Type B pancreatic cell (in vitro differentiated cells): Measurements from ENCODE around the gene NOP56. TPM values are rescaled to one million over a fixed set of nuclear protein-coding genes. Genes with fewer than 3 reads are reported as not detected.
"Not testable (repeated sequence)": the region's sequence is repeated elsewhere in the genome, so short reads cannot be mapped to it uniquely, and the experiment has no call there.

ENCODE experiments used
- DNase-seq: peaks from one replicate; pipeline ENCODE4 v3.0.0; 2021; ENCODE audit warnings: mixed read lengths; ENCODE audit not compliant: unreplicated experiment; ENCODE audit errors: extremely low spot score
- H3K27ac Mint-ChIP-seq: 2 replicates; pipeline ENCODE4 v1.8.0; 2021; ENCODE audit warnings: mild to moderate bottlenecking, mixed read lengths
- H3K27me3 Mint-ChIP-seq: 2 replicates; pipeline ENCODE4 v1.8.0; 2021; ENCODE audit warnings: mixed read lengths
- H3K36me3 Mint-ChIP-seq: 2 replicates; pipeline ENCODE4 v1.8.0; 2021; ENCODE audit warnings: mixed read lengths
- H3K4me1 Mint-ChIP-seq: one replicate; pipeline ENCODE4 v1.8.0; 2021; ENCODE audit warnings: mixed read lengths; ENCODE audit not compliant: unreplicated experiment
- H3K4me3 Mint-ChIP-seq: 2 replicates; pipeline ENCODE4 v1.8.0; 2021; ENCODE audit warnings: mild to moderate bottlenecking, mixed read lengths
- H3K9me3 Mint-ChIP-seq: 2 replicates; pipeline ENCODE4 v1.8.0; 2021; ENCODE audit warnings: mixed read lengths
- total RNA-seq: library from RNA; stranded (reverse); gene quantifications from 2 replicates; pipeline ENCODE4 v1.2.1, GENCODE V29; 2021; ENCODE audit warnings: low replicate concordance
- TF ChIP-seq, protein P1 (sequence below): fragments of 200-600 bp; sonication (generic); conservative IDR thresholded peaks from 2 replicates; pipeline ENCODE4 v1.5.0; 2021; ENCODE audit warnings: antibody characterized with exemption, mild to moderate bottlenecking

The NOP56 gene
- total RNA-seq, 1 donor from 2014 or later: 364 TPM

DNA sequence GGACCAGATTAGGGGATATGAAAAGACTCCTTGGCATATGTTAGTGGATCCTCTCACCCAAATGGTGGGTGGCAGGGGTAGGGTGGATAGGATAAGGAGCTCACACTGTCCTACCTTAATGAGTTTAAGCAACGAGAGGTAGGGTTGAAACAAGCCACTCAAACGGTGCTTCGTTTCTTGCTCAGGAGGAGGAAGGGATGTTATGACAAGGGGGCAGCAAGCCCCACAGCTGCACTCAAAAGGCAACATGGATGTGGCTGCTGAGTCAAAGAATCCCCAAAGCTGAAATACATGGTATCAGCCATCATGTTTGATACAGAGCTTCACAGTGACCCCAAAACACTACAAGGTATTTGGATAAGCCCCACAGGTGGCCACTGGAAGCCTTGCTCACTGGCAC, 20.0 kb downstream of the NOP56 start:
- Mint-ChIP-seq H3K27ac (no peak overlapping the region), H3K4me3 (no peak overlapping the region), H3K4me1 (no peaks in the 10 kb centered on the region), H3K27me3 (peaks cover 46% of the 10 kb centered on the region), H3K9me3 (no peaks in the 10 kb centered on the region), H3K36me3 (no peaks in the 10 kb centered on the region)
- DNase-seq: no peak
- TF ChIP-seq, protein P1, sequence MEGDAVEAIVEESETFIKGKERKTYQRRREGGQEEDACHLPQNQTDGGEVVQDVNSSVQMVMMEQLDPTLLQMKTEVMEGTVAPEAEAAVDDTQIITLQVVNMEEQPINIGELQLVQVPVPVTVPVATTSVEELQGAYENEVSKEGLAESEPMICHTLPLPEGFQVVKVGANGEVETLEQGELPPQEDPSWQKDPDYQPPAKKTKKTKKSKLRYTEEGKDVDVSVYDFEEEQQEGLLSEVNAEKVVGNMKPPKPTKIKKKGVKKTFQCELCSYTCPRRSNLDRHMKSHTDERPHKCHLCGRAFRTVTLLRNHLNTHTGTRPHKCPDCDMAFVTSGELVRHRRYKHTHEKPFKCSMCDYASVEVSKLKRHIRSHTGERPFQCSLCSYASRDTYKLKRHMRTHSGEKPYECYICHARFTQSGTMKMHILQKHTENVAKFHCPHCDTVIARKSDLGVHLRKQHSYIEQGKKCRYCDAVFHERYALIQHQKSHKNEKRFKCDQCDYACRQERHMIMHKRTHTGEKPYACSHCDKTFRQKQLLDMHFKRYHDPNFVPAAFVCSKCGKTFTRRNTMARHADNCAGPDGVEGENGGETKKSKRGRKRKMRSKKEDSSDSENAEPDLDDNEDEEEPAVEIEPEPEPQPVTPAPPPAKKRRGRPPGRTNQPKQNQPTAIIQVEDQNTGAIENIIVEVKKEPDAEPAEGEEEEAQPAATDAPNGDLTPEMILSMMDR: no peak

DNA sequence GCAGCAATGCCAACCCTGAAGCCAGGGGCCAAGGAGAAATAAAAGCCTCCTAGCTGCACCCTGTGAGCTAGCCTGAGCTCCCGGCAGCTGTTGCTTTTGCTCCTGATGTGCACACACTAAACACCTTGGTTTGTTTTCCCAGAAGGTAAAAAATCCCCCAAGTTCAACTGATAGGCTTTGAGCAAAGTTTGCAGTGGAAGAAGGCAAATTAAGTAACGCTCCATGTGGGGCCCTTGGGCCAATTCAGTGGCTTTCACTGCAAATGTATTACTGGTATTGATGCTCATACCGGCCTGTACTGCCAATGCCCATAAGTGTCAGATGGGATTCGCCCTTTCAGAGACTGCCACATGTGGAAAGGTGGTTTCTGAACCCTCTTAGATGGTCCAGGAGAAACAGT, 21.0 kb downstream of the NOP56 start:
- no peak for DNase-seq
- H3K4me3 Mint-ChIP-seq: no peak overlapping the region
- H3K27me3 Mint-ChIP-seq: peaks cover 43% of the 10 kb centered on the region
- TF ChIP-seq, protein P1: no peak
- no peaks in the 10 kb centered on the region for H3K36me3 Mint-ChIP-seq
- no peak overlapping the region for H3K27ac Mint-ChIP-seq
- H3K9me3 Mint-ChIP-seq: no peaks in the 10 kb centered on the region
- no peaks in the 10 kb centered on the region for H3K4me1 Mint-ChIP-seq

DNA sequence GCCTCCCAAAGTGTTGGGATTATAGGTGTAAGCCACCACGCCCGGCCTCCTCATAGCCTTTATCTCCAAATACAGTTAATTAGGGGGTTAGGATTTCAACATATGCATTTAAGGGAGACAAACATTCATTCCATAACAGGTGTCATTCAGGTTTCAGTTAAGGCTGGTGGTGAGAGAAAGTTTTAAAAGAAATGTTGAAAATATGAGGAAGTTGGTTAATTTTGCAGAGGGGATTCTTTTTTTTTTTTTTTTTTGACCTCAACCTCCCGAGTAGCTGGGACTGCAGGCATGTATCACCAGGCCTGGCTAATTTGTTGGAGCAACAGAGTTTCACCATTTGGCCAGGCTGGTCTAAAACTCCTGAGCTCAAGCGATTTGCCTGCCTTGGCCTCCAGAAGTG, 27.6 kb downstream of the NOP56 start:
- no peak for DNase-seq
- Mint-ChIP-seq H3K4me1 (no peaks in the 10 kb centered on the region), H3K27ac (no peak overlapping the region), H3K27me3 (peaks cover 56% of the 10 kb centered on the region), H3K9me3 (no peaks in the 10 kb centered on the region), H3K36me3 (no peaks in the 10 kb centered on the region), H3K4me3 (no peak overlapping the region)
- TF ChIP-seq, protein P1: no peak

DNA sequence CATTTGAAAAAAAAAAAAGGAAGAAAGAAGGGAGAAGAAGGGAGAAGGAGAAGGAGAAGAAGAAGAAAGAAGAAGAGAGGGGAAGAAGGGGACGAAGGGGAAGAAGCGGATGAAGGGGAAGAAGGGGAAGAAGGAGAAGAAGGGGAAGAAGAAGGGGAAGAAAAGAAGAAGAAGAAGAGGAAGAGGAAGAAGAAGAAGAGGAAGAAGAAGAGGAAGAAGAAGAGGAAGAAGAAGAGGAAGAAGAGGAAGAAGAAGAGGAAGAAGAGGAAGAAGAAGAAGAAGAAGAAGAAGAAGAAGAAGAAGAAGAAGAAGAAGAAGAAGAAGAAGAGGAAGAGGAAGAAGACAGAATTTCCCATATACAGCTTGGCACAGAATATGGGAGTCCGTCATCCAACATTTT, 29.6 kb downstream of the NOP56 start:
- H3K27ac Mint-ChIP-seq, DNase-seq, H3K4me1 Mint-ChIP-seq, H3K36me3 Mint-ChIP-seq, H3K4me3 Mint-ChIP-seq, H3K9me3 Mint-ChIP-seq: not testable (repeated sequence)
- peaks cover 68% of the 10 kb centered on the region for H3K27me3 Mint-ChIP-seq

DNA sequence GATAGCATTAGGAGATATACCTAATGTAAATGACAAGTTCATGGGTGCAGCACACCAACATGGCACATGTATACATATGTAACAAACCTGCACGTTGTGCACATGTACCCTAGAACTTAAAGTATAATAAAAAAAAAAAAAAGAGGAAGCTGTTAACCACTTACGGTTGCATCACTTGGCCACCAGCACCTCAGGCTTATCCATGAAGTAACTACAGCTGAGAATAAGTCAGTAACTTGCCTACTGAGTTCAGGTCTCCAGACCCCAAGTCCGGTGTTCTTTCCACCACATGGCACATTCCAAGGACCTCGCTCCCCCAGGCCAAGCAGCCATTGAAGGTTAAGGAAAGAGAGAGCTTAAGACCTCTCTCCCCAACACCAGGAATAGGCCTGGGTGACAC, 32.4 kb downstream of the NOP56 start:
- H3K27ac Mint-ChIP-seq, DNase-seq, H3K36me3 Mint-ChIP-seq, H3K4me3 Mint-ChIP-seq, H3K9me3 Mint-ChIP-seq, H3K4me1 Mint-ChIP-seq: not testable (repeated sequence)
- peaks cover 80% of the 10 kb centered on the region for H3K27me3 Mint-ChIP-seq

DNA sequence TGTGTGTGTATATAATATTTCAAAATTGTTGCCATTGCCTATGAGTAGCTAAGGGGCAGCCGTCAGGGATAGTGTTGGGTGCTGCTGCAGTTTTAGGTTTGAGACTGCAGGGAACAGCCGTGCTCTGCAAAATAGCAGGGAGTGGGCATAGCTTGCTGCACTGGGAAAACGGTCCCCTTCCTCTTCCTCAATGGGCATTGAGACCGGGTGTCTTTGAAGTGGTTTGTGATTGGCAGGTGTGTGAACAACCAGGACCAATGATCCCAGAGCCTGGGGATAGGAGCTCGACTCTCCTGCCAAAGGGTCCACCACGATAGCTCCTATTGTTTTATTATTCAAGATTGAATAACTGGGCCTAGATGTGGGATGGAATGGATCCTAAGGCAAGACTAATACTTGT, 35.1 kb downstream of the NOP56 start:
- Mint-ChIP-seq H3K9me3 (no peaks in the 10 kb centered on the region), H3K27me3 (peaks cover 85% of the 10 kb centered on the region), H3K4me1 (peaks cover 7% of the 10 kb centered on the region), H3K36me3 (no peaks in the 10 kb centered on the region), H3K27ac (no peak overlapping the region), H3K4me3 (no peak overlapping the region)
- DNase-seq: no peak
- TF ChIP-seq, protein P1: no peak

DNA sequence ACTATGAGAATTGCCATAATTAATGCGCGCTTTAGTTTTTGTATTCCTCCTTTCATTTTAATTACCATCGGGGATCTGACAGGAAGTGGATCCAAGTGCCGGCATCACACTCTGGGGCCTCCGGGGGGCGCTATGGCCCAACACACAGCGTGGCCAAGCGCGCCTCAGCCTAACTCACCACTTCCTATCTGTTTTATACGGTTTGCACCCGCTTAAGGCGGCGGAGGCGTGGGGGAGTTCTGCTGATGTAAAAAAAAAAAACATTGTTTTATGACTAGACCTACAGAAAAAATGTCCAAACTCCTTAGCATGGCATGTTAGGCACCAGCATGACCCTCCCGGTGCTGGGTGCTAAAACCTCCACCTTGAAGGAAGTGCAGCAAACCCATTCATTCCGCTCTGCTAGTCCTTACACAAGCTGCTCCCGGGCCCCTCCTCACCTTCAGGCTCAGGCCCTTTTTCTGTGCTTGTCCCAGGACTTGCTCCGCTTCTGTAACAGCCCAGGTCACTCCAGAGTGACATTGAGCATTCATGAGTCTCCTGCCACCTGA, 35.7 kb downstream of the NOP56 start:
- no peaks in the 10 kb centered on the region for H3K9me3 Mint-ChIP-seq
- TF ChIP-seq, protein P1: peak; percentile 82
- no peaks in the 10 kb centered on the region for H3K36me3 Mint-ChIP-seq
- peaks cover 79% of the 10 kb centered on the region for H3K27me3 Mint-ChIP-seq
- H3K27ac Mint-ChIP-seq: no peak overlapping the region
- no peak for DNase-seq
- H3K4me1 Mint-ChIP-seq: peaks cover 7% of the 10 kb centered on the region
- H3K4me3 Mint-ChIP-seq: no peak overlapping the region
